ENCODE data around the gene PTGDR.
A peak's percentile ranks its signal among the peaks of the same experiment; 100 is the strongest.

DNA sequence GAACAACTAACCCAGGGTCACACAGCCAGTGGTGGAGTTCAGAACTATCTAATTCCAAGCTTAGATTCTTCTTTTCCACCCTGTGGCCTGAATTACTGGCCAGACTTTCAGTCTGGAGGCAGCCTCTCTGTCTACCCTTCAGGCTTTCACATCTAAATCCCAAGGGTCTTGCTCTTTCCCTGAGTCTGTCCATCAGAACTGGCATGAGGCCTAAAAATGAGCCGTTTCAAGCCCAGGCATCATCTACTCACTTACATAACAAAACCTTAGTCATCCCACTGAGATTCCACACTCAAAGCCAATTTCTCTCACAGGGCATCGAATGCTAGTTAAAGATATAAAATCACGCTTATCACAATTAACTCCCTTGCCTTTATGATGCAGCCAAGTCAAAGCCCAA, 1.3 kb upstream of the PTGDR start:
- TF ChIP-seq EP300 (IDR thresholded peaks at IDR 0.05) (peak in 1 of 2 donors; percentile 61), POLR2A (IDR thresholded peaks at IDR 0.05) (no peak)
- TF ChIP-seq, protein P1, sequence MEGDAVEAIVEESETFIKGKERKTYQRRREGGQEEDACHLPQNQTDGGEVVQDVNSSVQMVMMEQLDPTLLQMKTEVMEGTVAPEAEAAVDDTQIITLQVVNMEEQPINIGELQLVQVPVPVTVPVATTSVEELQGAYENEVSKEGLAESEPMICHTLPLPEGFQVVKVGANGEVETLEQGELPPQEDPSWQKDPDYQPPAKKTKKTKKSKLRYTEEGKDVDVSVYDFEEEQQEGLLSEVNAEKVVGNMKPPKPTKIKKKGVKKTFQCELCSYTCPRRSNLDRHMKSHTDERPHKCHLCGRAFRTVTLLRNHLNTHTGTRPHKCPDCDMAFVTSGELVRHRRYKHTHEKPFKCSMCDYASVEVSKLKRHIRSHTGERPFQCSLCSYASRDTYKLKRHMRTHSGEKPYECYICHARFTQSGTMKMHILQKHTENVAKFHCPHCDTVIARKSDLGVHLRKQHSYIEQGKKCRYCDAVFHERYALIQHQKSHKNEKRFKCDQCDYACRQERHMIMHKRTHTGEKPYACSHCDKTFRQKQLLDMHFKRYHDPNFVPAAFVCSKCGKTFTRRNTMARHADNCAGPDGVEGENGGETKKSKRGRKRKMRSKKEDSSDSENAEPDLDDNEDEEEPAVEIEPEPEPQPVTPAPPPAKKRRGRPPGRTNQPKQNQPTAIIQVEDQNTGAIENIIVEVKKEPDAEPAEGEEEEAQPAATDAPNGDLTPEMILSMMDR (IDR thresholded peaks at IDR 0.05), result no peak
